HG02623 (cell line): ENCODE data around the gene NGDN.

Source experiments
- ATAC-seq: cut with Tn5 transposase; IDR thresholded peaks from one replicate; pipeline ENCODE4 v1.9.1; 2021; ENCODE audit warnings: moderate library complexity; ENCODE audit not compliant: unreplicated experiment

Gene NGDN

DNA sequence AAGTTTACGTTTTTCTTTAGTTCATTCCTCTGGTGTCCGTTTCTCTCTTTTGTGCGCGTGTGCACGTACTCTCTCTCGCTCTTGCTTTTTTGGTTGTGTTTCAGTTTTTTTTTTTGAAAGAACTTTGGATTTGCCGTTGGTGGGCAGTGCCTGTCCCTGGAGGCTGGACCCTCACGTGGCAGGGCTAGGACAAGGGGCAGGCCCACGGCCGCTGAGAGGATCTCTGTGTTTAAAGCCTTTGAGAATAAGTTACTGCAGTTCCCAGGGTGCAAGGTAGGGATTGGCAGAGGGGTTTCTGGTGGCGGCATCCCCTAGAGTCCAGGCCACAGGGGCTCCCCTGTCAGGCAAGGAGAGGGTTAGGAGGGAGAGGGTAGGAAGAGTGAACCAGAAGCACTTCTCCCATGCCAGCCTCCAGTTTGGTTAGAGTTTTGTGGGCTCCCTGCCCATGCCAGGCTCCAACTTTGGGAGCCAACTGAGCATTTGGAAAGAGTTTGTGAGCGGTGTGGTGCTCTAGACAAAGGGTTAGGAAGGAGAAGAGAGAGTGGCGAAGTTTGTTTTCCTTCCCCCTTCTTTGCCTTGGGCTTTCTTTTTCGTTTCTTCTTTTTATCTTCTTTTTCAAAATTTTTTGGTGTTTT lies 51.5 kb downstream of the NGDN start:
- no peak for ATAC-seq

DNA sequence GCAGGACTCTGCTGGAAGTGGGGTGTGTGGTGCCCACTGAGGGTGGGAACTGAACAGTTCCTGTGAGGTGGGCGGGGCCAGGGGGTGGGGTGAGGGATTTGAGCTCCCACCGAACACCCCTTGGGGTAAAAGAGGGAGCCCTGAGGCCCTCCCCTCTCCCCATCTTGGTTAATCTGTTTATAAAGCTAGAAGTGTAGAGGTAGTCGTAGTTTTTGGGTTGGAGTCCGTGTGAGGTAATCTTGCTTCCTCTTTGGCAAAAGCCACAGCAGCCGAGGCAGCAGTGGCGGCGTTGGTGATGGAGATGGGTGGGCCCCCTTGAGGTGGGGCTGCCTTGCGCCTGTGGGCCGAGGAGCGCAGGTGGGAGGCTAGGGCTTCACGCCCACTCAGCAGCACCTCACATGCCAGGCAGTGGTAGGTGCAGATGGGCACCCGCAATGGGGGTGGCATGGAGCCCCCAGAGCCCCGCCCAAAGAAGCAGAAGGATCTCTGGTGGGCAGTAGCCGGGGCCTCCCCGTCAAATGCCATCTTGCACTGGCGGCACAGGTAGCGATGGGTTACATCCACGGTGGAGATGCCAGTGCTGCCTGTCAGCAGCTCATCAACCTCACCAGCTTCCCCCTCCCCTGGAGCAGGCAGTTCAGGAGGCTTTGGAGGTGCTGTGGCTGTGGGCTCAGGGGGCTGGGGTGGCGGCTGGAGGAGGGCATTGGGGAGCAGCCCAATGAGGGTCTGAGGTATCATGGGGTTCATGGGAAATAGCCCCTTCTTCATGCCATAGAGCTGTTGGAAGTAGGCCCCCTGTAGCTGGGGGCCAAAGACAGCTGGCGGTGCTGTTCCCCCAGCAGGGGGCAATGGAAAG lies 52.5 kb downstream of the NGDN start:
- no peak for ATAC-seq

DNA sequence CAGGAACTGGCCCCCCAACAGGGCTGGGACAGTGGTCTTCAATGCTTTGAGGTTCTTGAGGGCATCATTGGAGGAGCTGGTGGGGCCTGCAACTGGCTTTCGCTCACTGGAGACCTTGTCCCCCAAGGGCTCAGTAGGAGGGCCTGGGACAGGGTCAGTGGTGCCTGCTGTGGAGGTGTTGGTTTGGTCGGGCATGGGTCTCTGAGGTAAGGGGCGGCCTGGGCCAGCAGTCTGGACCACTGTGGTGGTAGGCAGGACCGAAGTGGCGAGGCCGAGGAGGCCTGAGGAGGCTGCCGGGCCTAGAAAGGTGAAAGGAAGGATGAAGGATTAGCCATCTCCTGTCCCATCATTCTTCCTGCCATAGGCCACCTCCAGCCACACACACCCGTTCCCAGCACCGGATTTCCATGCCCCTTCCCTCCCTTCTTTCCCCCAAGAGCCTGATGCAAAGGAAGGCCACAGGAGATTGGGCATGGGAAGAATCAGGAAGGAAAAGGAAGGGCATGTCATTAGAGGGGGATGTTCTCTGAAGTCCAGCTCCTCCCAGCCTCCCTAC lies 53.2 kb downstream of the NGDN start:
- no peak for ATAC-seq

DNA sequence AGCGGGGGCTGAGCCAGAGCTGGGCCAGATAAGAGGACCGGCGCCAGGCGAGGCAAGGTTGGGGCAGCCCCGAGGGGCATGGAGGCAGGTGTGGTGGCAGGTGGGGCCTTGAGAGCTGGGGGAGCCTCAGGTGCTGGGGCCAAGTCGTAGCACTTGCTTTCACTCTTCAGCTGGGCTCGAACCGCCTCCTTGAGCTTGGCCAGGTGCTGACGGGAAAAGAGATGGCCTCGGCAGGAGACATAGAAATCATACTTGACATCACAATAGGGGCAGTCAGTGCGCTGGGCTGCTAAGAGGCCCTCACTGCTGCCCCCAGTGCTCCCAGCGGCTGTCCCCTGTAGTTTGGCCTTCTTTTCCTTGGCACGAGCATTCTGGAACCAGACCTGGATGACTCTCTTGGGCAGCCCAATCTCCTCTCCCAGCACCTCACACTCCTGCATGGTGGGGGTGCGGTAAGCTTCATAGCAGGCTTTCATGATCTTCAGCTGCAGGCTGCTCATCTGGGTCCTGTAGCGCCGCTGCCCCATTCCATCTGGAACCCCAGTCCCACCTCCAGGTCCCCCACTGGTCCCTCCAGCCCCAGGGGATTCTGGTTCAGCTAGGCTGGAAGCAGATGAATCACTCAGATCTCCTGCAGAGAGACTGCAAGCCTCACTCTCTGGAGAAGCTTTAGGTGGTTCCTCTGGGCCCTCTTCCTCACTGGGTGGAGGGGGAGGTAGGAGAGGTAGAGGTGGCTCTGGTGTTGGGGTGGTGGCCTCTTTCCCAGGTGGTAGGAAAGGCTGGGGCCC lies 53.9 kb downstream of the NGDN start:
- ATAC-seq: no peak

DNA sequence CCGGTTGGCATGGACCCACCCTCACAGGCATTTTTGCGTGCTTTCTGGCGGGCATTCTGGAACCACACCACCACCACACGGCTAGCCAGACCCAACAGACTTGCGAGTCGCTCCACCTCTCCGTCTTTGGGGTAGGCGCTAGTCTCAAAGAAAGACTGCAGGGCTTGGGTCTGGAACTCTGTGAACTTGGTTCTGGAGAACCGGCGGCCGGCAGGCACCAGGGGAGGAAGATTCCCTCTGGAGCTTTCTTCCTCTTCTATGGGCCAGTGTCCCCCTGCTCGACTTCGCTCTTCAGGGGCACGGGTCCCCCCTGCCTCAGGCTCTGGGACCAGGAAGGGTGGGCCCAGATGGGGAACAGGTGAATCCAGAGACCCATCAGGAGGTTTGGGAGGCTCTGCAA lies 55.5 kb downstream of the NGDN start:
- ATAC-seq: no peak

- ATAC-seq: no peak
Measured at GRCh38 chr14:23525611-23526010, 56.1 kb downstream of the NGDN start.
